ENCODE measurements around the gene APEX1.
"Not testable (repeated sequence)": the region's sequence is repeated elsewhere in the genome, so short reads cannot be mapped to it uniquely, and the experiment has no call there.

DNA sequence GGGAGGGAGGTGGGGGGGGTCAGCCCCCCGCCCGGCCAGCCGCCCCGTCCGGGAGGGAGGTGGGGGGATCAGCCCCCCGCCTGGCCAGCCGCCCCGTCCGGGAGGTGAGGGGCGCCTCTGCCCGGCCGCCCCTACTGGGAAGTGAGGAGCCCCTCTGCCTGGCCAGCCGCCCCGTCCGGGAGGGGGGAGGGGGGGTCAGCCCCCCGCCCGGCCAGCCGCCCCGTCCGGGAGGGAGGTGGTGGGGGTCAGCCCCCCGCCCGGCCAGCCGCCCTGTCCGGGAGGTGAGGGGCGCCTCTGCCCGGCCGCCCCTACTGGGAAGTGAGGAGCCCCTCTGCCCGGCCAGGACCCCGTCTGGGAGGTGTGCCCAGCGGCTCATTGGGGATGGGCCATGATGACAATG, 51.7 kb downstream of the APEX1 start:
- TF ChIP-seq, protein P1, sequence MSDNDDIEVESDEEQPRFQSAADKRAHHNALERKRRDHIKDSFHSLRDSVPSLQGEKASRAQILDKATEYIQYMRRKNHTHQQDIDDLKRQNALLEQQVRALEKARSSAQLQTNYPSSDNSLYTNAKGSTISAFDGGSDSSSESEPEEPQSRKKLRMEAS (CRISPR knock-in tag; IDR thresholded peaks at IDR 0.05): not testable (repeated sequence)
- TF ChIP-seq, protein P2, sequence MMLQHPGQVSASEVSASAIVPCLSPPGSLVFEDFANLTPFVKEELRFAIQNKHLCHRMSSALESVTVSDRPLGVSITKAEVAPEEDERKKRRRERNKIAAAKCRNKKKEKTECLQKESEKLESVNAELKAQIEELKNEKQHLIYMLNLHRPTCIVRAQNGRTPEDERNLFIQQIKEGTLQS (CRISPR knock-in tag; conservative IDR thresholded peaks at IDR 0.05): not testable (repeated sequence)
- TF ChIP-seq, protein P3, sequence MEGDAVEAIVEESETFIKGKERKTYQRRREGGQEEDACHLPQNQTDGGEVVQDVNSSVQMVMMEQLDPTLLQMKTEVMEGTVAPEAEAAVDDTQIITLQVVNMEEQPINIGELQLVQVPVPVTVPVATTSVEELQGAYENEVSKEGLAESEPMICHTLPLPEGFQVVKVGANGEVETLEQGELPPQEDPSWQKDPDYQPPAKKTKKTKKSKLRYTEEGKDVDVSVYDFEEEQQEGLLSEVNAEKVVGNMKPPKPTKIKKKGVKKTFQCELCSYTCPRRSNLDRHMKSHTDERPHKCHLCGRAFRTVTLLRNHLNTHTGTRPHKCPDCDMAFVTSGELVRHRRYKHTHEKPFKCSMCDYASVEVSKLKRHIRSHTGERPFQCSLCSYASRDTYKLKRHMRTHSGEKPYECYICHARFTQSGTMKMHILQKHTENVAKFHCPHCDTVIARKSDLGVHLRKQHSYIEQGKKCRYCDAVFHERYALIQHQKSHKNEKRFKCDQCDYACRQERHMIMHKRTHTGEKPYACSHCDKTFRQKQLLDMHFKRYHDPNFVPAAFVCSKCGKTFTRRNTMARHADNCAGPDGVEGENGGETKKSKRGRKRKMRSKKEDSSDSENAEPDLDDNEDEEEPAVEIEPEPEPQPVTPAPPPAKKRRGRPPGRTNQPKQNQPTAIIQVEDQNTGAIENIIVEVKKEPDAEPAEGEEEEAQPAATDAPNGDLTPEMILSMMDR (IDR thresholded peaks at IDR 0.05): not testable (repeated sequence)
- TF ChIP-seq, protein P4, sequence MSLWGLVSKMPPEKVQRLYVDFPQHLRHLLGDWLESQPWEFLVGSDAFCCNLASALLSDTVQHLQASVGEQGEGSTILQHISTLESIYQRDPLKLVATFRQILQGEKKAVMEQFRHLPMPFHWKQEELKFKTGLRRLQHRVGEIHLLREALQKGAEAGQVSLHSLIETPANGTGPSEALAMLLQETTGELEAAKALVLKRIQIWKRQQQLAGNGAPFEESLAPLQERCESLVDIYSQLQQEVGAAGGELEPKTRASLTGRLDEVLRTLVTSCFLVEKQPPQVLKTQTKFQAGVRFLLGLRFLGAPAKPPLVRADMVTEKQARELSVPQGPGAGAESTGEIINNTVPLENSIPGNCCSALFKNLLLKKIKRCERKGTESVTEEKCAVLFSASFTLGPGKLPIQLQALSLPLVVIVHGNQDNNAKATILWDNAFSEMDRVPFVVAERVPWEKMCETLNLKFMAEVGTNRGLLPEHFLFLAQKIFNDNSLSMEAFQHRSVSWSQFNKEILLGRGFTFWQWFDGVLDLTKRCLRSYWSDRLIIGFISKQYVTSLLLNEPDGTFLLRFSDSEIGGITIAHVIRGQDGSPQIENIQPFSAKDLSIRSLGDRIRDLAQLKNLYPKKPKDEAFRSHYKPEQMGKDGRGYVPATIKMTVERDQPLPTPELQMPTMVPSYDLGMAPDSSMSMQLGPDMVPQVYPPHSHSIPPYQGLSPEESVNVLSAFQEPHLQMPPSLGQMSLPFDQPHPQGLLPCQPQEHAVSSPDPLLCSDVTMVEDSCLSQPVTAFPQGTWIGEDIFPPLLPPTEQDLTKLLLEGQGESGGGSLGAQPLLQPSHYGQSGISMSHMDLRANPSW (CRISPR knock-in tag; conservative IDR thresholded peaks at IDR 0.05; ENCODE audit: low read depth): not testable (repeated sequence)
- TF ChIP-seq, protein P5, sequence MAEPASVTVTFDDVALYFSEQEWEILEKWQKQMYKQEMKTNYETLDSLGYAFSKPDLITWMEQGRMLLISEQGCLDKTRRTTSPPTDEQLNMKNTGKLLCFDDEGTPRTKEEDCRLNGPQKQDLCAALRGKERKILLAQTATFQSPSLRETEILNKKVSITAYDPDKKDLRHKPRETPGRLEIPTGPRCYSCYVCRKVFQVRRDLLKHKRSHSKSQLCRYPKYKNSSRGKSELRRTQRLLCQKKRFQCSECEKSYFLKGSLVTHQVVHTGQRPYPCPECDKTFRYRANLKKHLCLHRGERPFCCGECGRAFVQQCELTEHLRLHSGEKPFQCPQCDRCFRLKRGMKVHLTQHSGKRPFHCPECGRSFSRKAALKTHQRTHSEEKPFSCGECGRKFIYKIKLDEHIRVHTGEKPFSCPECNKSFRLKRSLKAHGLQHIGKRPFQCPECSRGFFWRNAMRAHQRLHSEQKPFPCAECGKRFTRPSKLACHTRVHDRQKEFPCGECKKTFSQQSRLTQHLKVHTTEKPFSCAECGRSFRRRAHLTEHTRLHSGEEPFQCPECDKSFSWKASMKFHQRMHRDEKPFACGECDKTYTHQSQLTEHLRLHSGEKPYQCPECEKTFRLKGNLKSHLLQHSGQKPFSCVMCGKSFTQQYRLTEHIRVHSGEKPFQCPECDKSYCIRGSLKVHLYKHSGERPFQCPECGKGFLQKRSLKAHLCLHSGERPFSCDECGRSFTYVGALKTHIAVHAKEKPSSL (CRISPR knock-in tag; conservative IDR thresholded peaks at IDR 0.05): not testable (repeated sequence)
- TF ChIP-seq ZNF317 (CRISPR knock-in tag; IDR thresholded peaks at IDR 0.05; ENCODE audit: borderline replicate concordance, low read depth); ZNF219 (CRISPR knock-in tag; IDR thresholded peaks at IDR 0.05; ENCODE audit: borderline replicate concordance): not testable (repeated sequence)
